HG03039 (cell line): ENCODE data around the gene YAP1.
"Not testable (repeated sequence)": the region's sequence is repeated elsewhere in the genome, so short reads cannot be mapped to it uniquely, and the experiment has no call there.

Experiments used
- ATAC-seq: cut with Tn5 transposase; IDR thresholded peaks from one replicate; pipeline ENCODE4 v1.9.1; 2021; ENCODE audit warnings: mild to moderate bottlenecking, moderate library complexity; ENCODE audit not compliant: unreplicated experiment

YAP1 gene

GRCh38 chr11:102196351-102196750 is 86.1 kb downstream of the YAP1 start:
- ATAC-seq = no peak

GRCh38 chr11:102196816-102197215 is 86.6 kb downstream of the YAP1 start:
- no peak for ATAC-seq

DNA sequence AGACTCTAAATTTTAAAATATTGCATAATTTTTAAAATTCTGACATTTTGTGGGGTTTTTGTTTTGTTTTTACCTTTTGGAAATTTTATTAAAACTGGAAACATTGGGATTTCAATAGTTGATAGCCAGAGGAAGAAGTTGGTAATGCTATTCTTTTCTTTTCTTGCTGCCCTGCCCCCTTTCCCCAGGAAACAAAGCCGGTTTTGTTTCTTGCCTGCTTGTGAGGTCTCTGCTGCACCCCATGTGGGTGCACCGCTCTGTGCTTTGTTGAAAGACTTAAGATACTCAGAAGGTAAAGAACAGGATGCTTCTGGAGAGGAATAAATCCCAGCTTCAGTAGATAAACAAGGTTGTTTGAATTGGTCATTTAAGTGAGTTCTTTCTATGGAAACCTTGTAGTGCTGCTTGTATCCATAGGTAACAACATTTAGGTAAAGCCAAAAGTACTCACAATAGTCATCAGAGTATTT is 87.5 kb downstream of the YAP1 start:
- no peak for ATAC-seq

DNA sequence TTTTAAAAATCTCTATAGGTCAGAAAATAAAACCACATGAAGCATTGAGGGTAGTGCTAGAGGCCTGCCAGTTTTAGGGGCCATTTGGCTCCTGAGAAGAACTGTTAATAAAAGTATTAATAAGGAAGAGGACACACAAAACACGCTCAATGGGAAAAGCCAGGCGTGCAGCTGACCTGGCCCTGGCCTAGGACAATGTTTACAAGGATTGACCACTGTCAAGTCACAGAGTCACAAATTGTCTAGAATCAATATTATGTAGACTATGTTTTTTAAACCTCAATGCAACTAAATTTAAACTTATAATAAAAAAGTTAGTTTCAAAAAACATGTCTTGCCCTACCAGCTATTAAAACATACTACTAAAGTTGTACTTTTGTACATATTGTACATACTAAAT is 89.4 kb downstream of the YAP1 start:
- ATAC-seq = no peak

DNA sequence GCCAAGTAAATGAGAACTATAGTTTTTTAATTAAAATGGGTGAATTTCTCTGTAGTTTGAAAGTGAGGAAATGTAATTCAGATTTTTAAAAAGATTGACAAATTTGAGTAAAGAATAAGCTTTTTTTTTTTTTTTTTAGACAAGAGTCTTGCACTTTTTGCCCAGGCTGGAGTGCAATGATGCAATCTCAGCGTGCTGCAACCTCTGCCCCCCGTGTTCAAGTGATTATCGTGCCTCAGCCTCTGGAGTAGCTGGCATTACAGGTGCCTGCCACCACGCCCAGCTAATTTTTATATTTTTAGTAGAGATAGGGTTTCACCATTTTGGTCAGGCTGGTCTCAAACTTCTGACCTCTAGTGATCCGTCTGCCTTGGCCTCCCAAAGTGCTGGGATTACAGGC is 90.1 kb downstream of the YAP1 start:
- ATAC-seq = not testable (repeated sequence)

DNA sequence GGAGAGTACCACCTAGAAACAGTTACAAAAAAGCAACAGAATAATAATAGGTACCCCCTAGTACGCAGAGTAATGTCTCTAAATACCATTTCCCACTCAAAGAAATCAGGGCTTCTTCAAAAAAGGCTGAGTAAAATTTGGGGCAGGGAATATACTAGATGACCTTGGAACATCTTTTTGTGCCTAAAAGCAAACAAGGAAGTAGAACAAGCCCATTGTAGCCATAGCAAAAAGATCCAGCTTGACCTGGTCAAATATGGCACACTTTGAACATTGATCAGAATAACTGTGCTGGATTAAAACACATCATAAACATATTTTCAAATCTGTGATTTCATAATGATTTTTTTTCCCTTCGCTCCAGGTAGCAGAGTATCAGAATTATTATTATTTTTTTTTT is 91.5 kb downstream of the YAP1 start:
- no peak for ATAC-seq

- no peak for ATAC-seq
These were observed 92.7 kb downstream of the YAP1 start for GRCh38 chr11:102202972-102203371.

- no peak for ATAC-seq
These were observed 93.9 kb downstream of the YAP1 start for GRCh38 chr11:102204174-102204573.

DNA sequence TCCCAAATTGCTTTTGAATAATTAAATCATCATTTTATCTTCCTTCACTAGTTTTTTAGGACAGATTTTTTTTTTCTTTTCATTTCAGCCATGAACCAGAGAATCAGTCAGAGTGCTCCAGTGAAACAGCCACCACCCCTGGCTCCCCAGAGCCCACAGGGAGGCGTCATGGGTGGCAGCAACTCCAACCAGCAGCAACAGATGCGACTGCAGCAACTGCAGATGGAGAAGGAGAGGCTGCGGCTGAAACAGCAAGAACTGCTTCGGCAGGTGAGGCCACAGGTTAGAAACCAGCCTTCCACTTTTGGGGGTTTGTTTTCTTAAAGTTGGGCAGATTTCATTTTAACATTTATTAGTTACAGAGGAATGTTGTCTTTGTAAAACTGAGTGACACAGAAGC is 95.6 kb downstream of the YAP1 start:
- no peak for ATAC-seq

- ATAC-seq = no peak
These were observed 98.6 kb downstream of the YAP1 start for GRCh38 chr11:102208835-102209234.

DNA sequence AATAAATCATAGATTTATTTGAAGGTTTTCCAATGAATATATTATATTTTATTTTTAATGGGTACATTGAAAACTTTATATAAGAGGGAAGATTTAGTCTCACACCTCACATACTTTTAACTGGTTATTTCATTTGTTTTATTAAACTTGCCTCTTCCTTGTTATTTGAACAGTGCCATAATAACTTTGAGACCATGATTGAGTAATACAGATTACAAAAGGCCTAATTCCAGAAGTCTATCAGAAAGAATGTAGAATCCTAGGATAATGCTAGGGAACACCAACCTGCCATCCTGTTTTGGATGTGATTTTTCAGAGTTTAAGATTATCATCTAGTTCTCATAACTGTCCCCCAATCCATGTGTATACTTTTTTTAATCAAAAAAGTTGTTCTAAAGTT is 104.4 kb downstream of the YAP1 start:
- no peak for ATAC-seq

GRCh38 chr11:102216433-102217075 is 106.3 kb downstream of the YAP1 start:
- ATAC-seq = no peak

DNA sequence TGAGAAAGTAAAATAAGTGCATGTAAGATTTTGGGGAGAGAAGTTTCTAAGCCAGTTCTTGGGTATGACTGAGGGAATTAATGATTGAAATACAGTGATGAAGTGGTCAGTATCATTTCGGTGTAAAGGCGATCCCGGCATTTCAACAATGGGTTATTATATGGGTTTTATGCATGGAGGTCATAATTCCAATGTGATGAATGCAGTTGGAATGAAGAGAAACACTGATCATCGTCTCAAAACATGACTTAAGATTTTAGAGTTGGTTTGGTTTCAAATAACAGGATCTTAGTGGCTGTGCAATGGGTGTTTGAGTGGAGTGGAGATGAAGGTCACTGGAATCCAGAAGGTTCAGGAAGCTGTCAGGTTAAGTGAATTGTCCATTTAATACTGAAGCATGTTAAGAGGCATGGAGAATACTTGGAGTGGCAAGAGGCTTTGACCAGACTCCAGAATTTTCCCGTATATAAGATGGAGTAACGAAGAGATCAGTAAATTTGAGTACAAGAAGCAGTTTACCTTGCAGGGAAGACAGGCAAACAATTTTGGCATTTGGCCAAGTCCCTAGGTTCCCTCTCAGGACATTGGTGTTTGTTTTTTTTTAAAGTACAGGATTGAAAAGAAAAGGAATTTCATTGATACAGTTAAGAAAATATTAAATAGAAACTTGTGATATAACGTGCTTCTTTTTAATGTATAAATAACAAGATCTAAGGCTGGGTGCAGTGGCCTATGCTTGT is 110.7 kb downstream of the YAP1 start:
- no peak for ATAC-seq

- no peak for ATAC-seq
These were observed 113.6 kb downstream of the YAP1 start for GRCh38 chr11:102223859-102224258.

GRCh38 chr11:102225689-102226568 is 115.7 kb downstream of the YAP1 start:
- no peak for ATAC-seq

DNA sequence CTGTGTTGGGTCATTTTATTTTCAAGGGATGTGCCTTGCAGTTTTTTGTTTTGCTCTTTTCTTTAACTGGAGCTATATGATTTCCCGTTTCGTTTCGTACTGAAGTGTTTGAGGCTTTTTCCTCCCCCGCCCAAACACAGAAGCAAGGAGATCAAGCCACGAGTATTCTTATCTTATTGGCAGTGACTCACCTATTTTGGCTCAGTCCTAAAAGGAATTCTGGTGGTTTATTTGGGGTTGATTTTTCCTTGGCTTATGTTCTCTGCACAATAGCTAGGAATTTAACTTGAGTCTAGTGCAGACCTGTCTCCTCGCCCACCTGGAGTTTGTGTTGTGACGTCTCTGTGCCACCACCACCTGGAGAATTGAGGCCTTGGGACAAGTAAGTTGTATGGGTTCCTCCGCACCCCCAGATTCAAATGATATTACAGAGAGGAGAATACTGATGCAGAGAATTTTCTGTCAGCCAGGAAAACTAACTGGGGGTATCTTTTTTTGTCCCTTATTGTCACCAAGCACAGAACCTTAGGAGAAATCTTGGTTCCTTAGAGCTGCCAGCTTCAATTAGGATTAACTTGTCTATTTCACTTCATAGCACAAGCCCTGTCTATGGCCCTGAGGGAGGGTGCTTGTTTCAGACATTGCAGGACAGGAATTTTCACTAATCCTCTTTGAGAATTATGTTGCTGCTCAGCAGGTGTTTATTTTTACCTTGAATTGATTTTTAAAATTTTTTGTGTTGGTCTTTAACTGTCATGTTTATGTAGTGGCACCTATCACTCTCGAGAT is 116.6 kb downstream of the YAP1 start:
- ATAC-seq = no peak

DNA sequence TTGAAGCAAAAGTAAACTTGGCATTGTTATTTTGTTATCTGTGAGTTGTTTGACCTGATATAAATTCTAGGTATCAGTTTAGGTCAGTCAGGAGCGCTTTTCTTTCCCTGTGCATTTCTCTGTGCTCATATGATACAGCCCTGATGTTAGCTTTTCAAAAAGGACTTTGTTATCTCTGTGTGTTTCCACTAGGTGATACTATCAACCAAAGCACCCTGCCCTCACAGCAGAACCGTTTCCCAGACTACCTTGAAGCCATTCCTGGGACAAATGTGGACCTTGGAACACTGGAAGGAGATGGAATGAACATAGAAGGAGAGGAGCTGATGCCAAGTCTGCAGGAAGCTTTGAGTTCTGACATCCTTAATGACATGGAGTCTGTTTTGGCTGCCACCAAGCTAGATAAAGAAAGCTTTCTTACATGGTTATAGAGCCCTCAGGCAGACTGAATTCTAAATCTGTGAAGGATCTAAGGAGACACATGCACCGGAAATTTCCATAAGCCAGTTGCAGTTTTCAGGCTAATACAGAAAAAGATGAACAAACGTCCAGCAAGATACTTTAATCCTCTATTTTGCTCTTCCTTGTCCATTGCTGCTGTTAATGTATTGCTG is 119.4 kb downstream of the YAP1 start:
- no peak for ATAC-seq

GRCh38 chr11:102230186-102230585 is 119.9 kb downstream of the YAP1 start:
- no peak for ATAC-seq

DNA sequence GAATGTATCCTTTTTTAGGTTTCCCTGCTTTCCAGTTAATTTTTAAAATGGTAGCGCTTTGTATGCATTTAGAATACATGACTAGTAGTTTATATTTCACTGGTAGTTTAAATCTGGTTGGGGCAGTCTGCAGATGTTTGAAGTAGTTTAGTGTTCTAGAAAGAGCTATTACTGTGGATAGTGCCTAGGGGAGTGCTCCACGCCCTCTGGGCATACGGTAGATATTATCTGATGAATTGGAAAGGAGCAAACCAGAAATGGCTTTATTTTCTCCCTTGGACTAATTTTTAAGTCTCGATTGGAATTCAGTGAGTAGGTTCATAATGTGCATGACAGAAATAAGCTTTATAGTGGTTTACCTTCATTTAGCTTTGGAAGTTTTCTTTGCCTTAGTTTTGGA is 120.7 kb downstream of the YAP1 start:
- no peak for ATAC-seq

DNA sequence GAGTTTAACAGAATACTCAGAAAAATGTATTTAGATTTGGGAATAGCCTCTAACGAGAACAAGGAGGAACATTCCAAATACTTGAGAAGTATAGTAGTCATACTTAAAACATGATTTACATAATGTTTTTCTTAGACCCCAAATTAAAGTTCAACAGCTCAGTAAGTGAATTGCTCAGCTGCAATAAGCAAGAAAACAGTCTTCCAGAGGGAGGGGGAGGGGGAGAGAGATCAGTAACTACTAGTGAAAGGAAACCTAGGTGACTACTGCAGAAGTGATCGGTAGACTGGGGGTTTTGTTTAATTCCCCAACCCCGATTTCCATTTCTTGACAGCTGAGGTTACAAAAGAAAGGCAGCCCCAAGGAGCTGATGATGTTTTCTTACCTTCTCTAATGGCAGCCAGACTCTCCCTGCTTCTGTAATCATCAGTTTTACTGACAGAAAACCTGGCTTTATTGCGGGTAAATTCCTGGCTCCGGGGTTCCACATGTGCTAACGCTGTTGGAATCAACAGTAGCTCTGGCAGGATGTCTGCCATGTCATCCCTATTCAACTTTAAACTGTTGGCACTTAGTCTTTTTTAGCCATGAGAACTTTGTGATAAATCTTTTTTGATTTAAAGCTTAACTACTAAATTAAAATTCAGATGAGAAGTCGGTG is 124.7 kb downstream of the YAP1 start:
- no peak for ATAC-seq
